Endothelial cell of umbilical vein (primary cell): ENCODE data around the gene PDK4. TPM values are rescaled to one million over a fixed set of nuclear protein-coding genes. Genes with fewer than 3 reads are reported as not detected.

Source experiments
- BruUV-seq: library from RNA; stranded (reverse); fragments of 400-500 nt; replicated peaks from 2 replicates; lab custom pipeline; 2021; lab: Mats Ljungman, UMichigan
- CTCF ChIA-PET: fragments of 300-600, 350-600 bp; sonication (Branson Sonifier 250); formaldehyde crosslinking; loops from one replicate; lab custom pipeline; 2021; ENCODE audit warnings: antibody characterized with exemption, inconsistent platforms; lab: Charles Lee
- POLR2A ChIA-PET: fragments of 300-600, 350-600 bp; sonication (Branson Sonifier 250); formaldehyde crosslinking; loops from one replicate; lab custom pipeline; 2021; ENCODE audit warnings: antibody characterized with exemption, inconsistent platforms; lab: Charles Lee
- DNase-seq: peaks from one replicate; pipeline ENCODE4 v3.0.0-alpha.2; 2011; ENCODE audit warnings: low read depth, low spot score
- FAIRE-seq: peaks from 2 replicates; lab custom pipeline; 2011; peaks lifted over from hg19 to GRCh38; lab: Jason Lieb, UNC
- H2AFZ ChIP-seq: 2 replicates; pipeline ENCODE4 v1.6.0; 2012; ENCODE audit warnings: low read depth, low read length, control low read depth, inconsistent platforms
- H3K27ac ChIP-seq: 2 replicates; pipeline ENCODE4 v1.5.1; 2011; ENCODE audit warnings: low read depth, mild to moderate bottlenecking, control low read depth, low read length, moderate library complexity; ENCODE audit not compliant: insufficient read depth
- H3K27me3 ChIP-seq, 2 experiments: 2 replicates each; pipeline versions ENCODE4 v1.6.0 to v1.6.1; 2011; ENCODE audit warnings: low read length in 2 of 2, mixed read lengths in 1 of 2; ENCODE audit not compliant: control insufficient read depth in 2 of 2, insufficient read depth in 2 of 2
- H3K36me3 ChIP-seq, 2 experiments: 2 replicates in 1 of 2; 3 replicates in 1 of 2; pipeline ENCODE4 v1.5.1; 2011; ENCODE audit warnings: low read length in 2 of 2, mild to moderate bottlenecking in 1 of 2, moderate library complexity in 1 of 2; ENCODE audit not compliant: control insufficient read depth in 2 of 2, insufficient read depth in 2 of 2; ENCODE audit errors: extremely low read depth in 1 of 2
- H3K4me1 ChIP-seq: 3 replicates; pipeline ENCODE4 v1.5.1; 2011; ENCODE audit warnings: mild to moderate bottlenecking, low read length; ENCODE audit not compliant: control insufficient read depth, insufficient read depth; ENCODE audit errors: extremely low read depth
- H3K4me2 ChIP-seq: 2 replicates; pipeline ENCODE4 v1.6.1; 2011; ENCODE audit warnings: low read length, control low read depth, mixed read lengths; ENCODE audit not compliant: insufficient read depth
- H3K4me3 ChIP-seq, 3 experiments: fragments of 200-600 bp in 1 of 3; sonication (generic), shearing (Covaris generic) in 1 of 3; replicated peaks in 1 of 3; 2 replicates each; pipeline ENCODE4 v1.5.1; 2011 to 2016; ENCODE audit warnings: control low read depth in 3 of 3, low read length in 3 of 3, mild to moderate bottlenecking in 2 of 3, inconsistent platforms in 1 of 3, low read depth in 1 of 3, moderate library complexity in 1 of 3; ENCODE audit not compliant: insufficient read depth in 1 of 3
- H3K79me2 ChIP-seq: 2 replicates; pipeline ENCODE4 v1.6.0; 2012; ENCODE audit warnings: low read length, inconsistent platforms; ENCODE audit not compliant: control insufficient read depth, insufficient read depth
- H3K9ac ChIP-seq: replicated peaks from 2 replicates; pipeline ENCODE3; 2011; ENCODE audit warnings: low read length, control low read depth; ENCODE audit not compliant: insufficient read depth; ENCODE audit errors: extremely low read depth
- H3K9me1 ChIP-seq: replicated peaks from 3 replicates; pipeline ENCODE4 v1.6.0; 2011; ENCODE audit warnings: mild to moderate bottlenecking, low read length; ENCODE audit not compliant: control insufficient read depth, insufficient read depth; ENCODE audit errors: extremely low read depth
- H3K9me3 ChIP-seq: replicated peaks from 2 replicates; pipeline ENCODE4 v1.5.1; 2012; ENCODE audit warnings: low read length, inconsistent platforms; ENCODE audit not compliant: control insufficient read depth, insufficient read depth
- H4K20me1 ChIP-seq: replicated peaks from 2 replicates; pipeline ENCODE3; 2011; ENCODE audit warnings: mild to moderate bottlenecking, low read length; ENCODE audit not compliant: control insufficient read depth, insufficient read depth; ENCODE audit errors: extremely low read depth
- EZH2 ChIP-seq: IDR thresholded peaks from 2 replicates; pipeline ENCODE4 v1.6.1; 2012; ENCODE audit warnings: borderline replicate concordance, low read depth, mild to moderate bottlenecking, moderate library complexity, low read length, inconsistent platforms; ENCODE audit not compliant: severe bottlenecking
- GATA2 ChIP-seq: IDR thresholded peaks from 2 replicates; pipeline ENCODE4 v1.7.0; 2011; ENCODE audit warnings: low read depth, mild to moderate bottlenecking, moderate library complexity, mixed read lengths, low read length; ENCODE audit not compliant: insufficient read length, insufficient read depth
- MYC ChIP-seq: IDR thresholded peaks from one replicate; pipeline ENCODE4 v1.6.1; 2011; ENCODE audit warnings: mild to moderate bottlenecking, low read depth, low read length
- POLR2AphosphoS5 ChIP-seq: IDR thresholded peaks from 2 replicates; pipeline ENCODE4 v1.6.1; 2012; ENCODE audit warnings: low read depth, mild to moderate bottlenecking, control low read depth, low read length, moderate library complexity; ENCODE audit not compliant: insufficient read depth
- dilution Hi-C: fragments of 300-500 bp; cut with MboI; formaldehyde crosslinking; loops from one replicate; pipeline ENCODE4 v1.15.0; 2019; ENCODE audit warnings: low sequenced_read_pairs; ENCODE audit not compliant: extremely low pct_ligation_motif_present
- intact Hi-C: fragments of 100-400 bp; cut with micrococcal nuclease; formaldehyde crosslinking; loops from one replicate; pipeline ENCODE4 v1.10.0; 2022
- polyA plus RNA-seq, 4 experiments: library from polyadenylated mRNA; depleted of rRNA in 3 of 4; stranded (reverse) in 3 of 4; unstranded in 1 of 4; fragments of >200 nt; gene quantifications; 2 replicates each; pipeline versions ENCODE4 v1.2.1 to v1.2.3, GENCODE V29; 2011 to 2012; ENCODE audit warnings: missing spikeins in 1 of 4
- total RNA-seq: library from RNA; stranded (reverse); gene quantifications from 2 replicates; pipeline ENCODE4 v1.2.3, GENCODE V29; 2021
- TF ChIP-seq, protein P1 (sequence below), 2 donors: IDR thresholded peaks; 1 replicate in 1 of 2; 2 replicates in 1 of 2; pipeline ENCODE4 v1.5.1; 2011; ENCODE audit warnings: low read length in 2 of 2, mild to moderate bottlenecking in 2 of 2, moderate library complexity in 2 of 2, control low read depth in 1 of 2, inconsistent platforms in 1 of 2, low read depth in 1 of 2; ENCODE audit not compliant: insufficient read depth in 1 of 2; ENCODE audit errors: extremely low read depth in 1 of 2
- TF ChIP-seq, protein P2 (sequence below): IDR thresholded peaks from 2 replicates; pipeline ENCODE4 v1.6.1; 2011; ENCODE audit not compliant: insufficient read depth, insufficient read length

PDK4 gene
- total and polyA plus RNA-seq, 2 donors (not counting 3 experiments of a cell fraction or from before 2014, with no cell fraction given) = 0.75 to 2.5 TPM

DNA sequence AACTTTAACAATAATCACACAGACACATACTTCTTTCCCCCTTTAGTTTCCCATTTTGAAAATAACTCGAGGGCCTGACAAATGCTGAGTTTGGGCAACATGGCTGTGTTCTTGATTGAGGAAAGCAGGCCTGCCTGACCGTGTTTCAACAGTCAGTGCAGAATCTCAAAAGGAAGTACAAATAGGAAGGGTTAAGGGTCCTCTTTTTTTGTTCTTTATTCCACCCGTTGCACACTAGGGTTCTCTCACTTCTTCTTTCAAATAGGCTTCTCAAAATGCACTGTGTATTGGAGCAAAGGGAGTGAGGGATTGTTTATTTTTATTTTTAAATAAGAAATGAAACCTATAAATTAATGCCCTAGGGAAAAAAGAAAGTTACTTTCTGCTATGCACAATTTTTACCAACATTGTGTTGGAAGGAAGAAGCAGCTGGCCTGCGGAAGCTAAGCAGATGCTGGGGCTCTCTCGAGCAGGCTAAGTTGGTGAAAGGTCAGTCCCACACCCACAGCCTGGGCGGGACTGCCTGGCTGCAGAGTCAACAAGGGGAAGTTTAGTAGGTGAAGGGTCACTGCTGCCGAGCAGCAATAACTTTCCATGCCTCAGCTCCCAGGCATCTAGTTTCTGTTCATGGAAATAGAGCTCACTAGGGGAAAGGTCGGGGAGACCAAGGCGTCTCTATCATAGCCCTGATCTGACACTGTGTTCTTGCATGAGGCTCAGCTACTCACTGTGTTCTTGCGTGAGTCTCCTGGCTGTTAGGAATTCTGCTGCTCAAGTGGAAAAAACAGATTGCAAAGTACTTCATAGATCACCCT lies 12.2 kb upstream of the PDK4 start:
- H3K9me3 ChIP-seq = no peaks in the 10 kb centered on the region
- no peak overlapping the region for H2AFZ ChIP-seq
- CTCF ChIA-PET = interaction anchor here (0.7 to 2.5 kb wide), 12 partner anchors 9 to 132 kb away, joined by 3 to 14 read pairs (median 4); no protein-coding TSS in a partner anchor
- TF ChIP-seq EZH2 = no peak
- TF ChIP-seq MYC = no peak
- peak; percentile 63 for TF ChIP-seq GATA2
- peak; percentile 47 for TF ChIP-seq POLR2AphosphoS5
- TF ChIP-seq, protein P1, sequence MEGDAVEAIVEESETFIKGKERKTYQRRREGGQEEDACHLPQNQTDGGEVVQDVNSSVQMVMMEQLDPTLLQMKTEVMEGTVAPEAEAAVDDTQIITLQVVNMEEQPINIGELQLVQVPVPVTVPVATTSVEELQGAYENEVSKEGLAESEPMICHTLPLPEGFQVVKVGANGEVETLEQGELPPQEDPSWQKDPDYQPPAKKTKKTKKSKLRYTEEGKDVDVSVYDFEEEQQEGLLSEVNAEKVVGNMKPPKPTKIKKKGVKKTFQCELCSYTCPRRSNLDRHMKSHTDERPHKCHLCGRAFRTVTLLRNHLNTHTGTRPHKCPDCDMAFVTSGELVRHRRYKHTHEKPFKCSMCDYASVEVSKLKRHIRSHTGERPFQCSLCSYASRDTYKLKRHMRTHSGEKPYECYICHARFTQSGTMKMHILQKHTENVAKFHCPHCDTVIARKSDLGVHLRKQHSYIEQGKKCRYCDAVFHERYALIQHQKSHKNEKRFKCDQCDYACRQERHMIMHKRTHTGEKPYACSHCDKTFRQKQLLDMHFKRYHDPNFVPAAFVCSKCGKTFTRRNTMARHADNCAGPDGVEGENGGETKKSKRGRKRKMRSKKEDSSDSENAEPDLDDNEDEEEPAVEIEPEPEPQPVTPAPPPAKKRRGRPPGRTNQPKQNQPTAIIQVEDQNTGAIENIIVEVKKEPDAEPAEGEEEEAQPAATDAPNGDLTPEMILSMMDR (IDR thresholded peaks at IDR 0.05; ENCODE audit: extremely low read depth in 1 of 2, insufficient read depth in 1 of 2, low read depth in 1 of 2, low read length in 2 of 2) = no peak
- TF ChIP-seq, protein P2, sequence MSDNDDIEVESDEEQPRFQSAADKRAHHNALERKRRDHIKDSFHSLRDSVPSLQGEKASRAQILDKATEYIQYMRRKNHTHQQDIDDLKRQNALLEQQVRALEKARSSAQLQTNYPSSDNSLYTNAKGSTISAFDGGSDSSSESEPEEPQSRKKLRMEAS = no peak
- intact Hi-C loops (loop anchor here (1.0 to 2.0 kb wide), 2 partner anchors 12 to 64 kb away; partner anchors contain the start of gene PDK4), dilution Hi-C loops (no loop called here)
- no peak overlapping the region for H3K9ac ChIP-seq
- POLR2A ChIA-PET = interaction anchor here (0.7 kb wide), 1 partner anchor 977 kb away, joined by 4 read pairs; no protein-coding TSS in a partner anchor
- H3K4me1 ChIP-seq = peaks cover 21% of the 10 kb centered on the region
- H3K9me1 ChIP-seq = no peaks in the 10 kb centered on the region
- H3K27me3 ChIP-seq = peaks cover 0 to 2% of the 10 kb centered on the region in 2 experiments
- H4K20me1 ChIP-seq = no peaks in the 10 kb centered on the region
- H3K4me2 ChIP-seq = peak overlapping the region; percentile 38
- H3K79me2 ChIP-seq = no peaks in the 10 kb centered on the region
- H3K27ac ChIP-seq = no peak overlapping the region
- BruUV-seq = no TSS peak
- DNase-seq (peak; percentile 99), FAIRE-seq (peak; percentile 88)
- H3K4me3 ChIP-seq = peak overlapping the region in 1 of 3 experiments; percentile 38
- H3K36me3 ChIP-seq = no peaks in the 10 kb centered on the region
